Peyer's patch (tissue), 4 donors: Measurements from ENCODE around the gene FARS2. TPM values are rescaled to one million over a fixed set of nuclear protein-coding genes. Genes with fewer than 3 reads are reported as not detected.

Experiments
- DNase-seq, 3 donors: peaks; one replicate each; pipeline ENCODE4 v3.0.0-alpha.2; 2017 to 2019
- H3K27ac ChIP-seq, 4 donors: fragments of 200-600 bp; sonication (generic); one replicate each; pipeline ENCODE4 v1.5.1; 2016 to 2019
- H3K27me3 ChIP-seq, 2 donors: fragments of 200-600 bp; sonication (generic); one replicate each; pipeline ENCODE4 v1.5.1; 2019
- H3K36me3 ChIP-seq, 3 donors: fragments of 200-600 bp; sonication (generic); one replicate each; pipeline ENCODE4 v1.5.1; 2016 to 2019
- H3K4me1 ChIP-seq, 4 donors: fragments of 200-600 bp; sonication (generic); one replicate each; pipeline ENCODE4 v1.5.1; 2016 to 2019
- H3K4me3 ChIP-seq, 4 donors: fragments of 200-600 bp; sonication (generic); 1 replicate in 3 of 4; 2 replicates in 1 of 4; pipeline ENCODE4 v1.5.1; 2016 to 2019; ENCODE audit warnings: mild to moderate bottlenecking in 1 of 4
- H3K9me3 ChIP-seq, 4 donors: fragments of 200-600 bp; sonication (generic); one replicate each; pipeline ENCODE4 v1.5.1; 2016 to 2019; ENCODE audit warnings: mild to moderate bottlenecking in 1 of 4
- POLR2A ChIP-seq, 2 donors: fragments of 450-650 bp; IDR thresholded peaks; one replicate each; pipeline ENCODE4 v1.5.1; 2017; ENCODE audit warnings: antibody characterized with exemption in 2 of 2, mild to moderate bottlenecking in 2 of 2, moderate library complexity in 2 of 2
- total RNA-seq, 4 donors: library from RNA; depleted of rRNA; stranded (reverse); fragments of >200 nt; gene quantifications; one replicate each; pipeline ENCODE4 v1.1.0, GENCODE V29; 2016
- TF ChIP-seq, protein P1 (sequence below), 6 experiments: fragments of 450-650 bp in 4 of 6; fragments of 200-600 bp in 2 of 6; sonication (generic) in 1 of 6; IDR thresholded peaks; one replicate each; pipeline ENCODE4 v1.5.1; 2017 to 2019; ENCODE audit warnings: antibody characterized with exemption in 6 of 6, mild to moderate bottlenecking in 3 of 6, moderate library complexity in 1 of 6

The FARS2 gene
- total RNA-seq, 4 donors from 2014 or later: 9.5 to 42.1 (median 17.1) TPM

- no peaks in the 10 kb centered on the region for H3K27me3 ChIP-seq
- H3K4me3 ChIP-seq: no peak overlapping the region
Observed at GRCh38 chr6:5778906-5779305, 517.6 kb downstream of the FARS2 start.

DNA sequence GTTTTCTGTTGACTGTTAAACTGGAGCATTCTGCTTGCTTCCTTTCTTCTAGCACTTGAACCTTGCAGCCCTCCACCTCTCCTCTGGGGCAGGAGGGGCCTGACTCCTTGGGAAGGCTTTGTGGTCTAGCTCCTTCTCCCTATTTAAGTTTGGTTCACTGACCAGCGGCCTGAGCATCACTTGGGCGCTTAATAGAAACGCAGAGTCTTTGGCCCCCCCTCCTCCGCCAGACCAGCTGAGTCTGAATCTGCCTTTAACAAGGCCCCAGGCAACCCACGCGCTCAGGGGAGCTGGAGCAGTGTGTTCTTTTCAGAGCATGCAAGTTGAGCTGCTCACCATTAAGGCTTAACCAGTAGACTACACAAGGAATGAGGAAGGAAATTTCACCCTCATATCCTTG is 519.7 kb downstream of the FARS2 start:
- DNase-seq: no peak
- no peaks in the 10 kb centered on the region for H3K9me3 ChIP-seq
- no peak overlapping the region for H3K4me3 ChIP-seq
- H3K4me1 ChIP-seq: peaks cover 0 to 8% (median 0%) of the 10 kb centered on the region in 4 donors
- no peaks in the 10 kb centered on the region for H3K27me3 ChIP-seq
- no peaks in the 10 kb centered on the region for H3K36me3 ChIP-seq
- H3K27ac ChIP-seq: no peak overlapping the region
- TF ChIP-seq, protein P1, sequence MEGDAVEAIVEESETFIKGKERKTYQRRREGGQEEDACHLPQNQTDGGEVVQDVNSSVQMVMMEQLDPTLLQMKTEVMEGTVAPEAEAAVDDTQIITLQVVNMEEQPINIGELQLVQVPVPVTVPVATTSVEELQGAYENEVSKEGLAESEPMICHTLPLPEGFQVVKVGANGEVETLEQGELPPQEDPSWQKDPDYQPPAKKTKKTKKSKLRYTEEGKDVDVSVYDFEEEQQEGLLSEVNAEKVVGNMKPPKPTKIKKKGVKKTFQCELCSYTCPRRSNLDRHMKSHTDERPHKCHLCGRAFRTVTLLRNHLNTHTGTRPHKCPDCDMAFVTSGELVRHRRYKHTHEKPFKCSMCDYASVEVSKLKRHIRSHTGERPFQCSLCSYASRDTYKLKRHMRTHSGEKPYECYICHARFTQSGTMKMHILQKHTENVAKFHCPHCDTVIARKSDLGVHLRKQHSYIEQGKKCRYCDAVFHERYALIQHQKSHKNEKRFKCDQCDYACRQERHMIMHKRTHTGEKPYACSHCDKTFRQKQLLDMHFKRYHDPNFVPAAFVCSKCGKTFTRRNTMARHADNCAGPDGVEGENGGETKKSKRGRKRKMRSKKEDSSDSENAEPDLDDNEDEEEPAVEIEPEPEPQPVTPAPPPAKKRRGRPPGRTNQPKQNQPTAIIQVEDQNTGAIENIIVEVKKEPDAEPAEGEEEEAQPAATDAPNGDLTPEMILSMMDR (IDR thresholded peaks at IDR 0.05): no peak
- no peak for TF ChIP-seq POLR2A (IDR thresholded peaks at IDR 0.05)

More at GRCh38 chr6:5778906-5779305, 517.6 kb downstream of the FARS2 start:
- DNase-seq: no peak
- Histone ChIP-seq H3K36me3 (no peaks in the 10 kb centered on the region), H3K9me3 (no peaks in the 10 kb centered on the region), H3K4me1 (peaks cover 0 to 8% (median 0%) of the 10 kb centered on the region in 4 donors), H3K27ac (no peak overlapping the region)
- TF ChIP-seq POLR2A (IDR thresholded peaks at IDR 0.05): no peak
- TF ChIP-seq, protein P1 (IDR thresholded peaks at IDR 0.05): no peak

DNA sequence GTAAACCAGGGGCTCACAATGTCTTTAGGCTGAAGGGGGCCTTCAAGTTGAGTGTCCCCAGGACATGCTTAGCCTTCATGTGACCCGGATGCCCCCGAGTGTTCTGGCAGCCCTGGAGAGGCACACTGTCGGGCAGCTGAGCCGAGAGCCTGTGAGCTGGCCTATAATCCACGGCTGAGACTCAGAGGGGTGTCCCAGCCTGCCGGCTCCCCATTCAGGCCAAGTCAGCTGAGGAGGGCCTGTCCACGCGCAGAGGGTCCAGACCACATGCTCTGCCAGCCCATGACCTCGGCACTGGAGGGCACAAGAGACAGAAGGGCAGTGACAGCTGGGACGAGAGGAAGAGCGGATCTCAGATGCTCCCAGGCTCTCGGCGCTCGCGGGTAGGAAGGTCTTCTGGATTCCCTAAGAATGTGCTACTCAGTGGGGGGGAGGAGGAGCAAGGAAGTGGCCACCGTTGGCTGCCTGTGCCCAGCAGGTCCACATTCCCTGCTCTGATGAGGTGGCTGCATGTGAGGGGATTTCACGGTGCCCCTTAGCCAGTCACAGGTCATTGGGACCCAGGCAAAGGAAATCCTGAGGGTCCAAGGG is 520.7 kb downstream of the FARS2 start:
- TF ChIP-seq, protein P1 (IDR thresholded peaks at IDR 0.05): no peak
- no peak for TF ChIP-seq POLR2A (IDR thresholded peaks at IDR 0.05)
- peaks cover 0 to 8% (median 0%) of the 10 kb centered on the region in 4 donors for H3K4me1 ChIP-seq
- no peak overlapping the region for H3K4me3 ChIP-seq
- peak overlapping the region in 3 of 4 donors; percentile 53 to 92 (median 73) for H3K27ac ChIP-seq
- DNase-seq: no peak
- no peaks in the 10 kb centered on the region for H3K9me3 ChIP-seq
- no peaks in the 10 kb centered on the region for H3K27me3 ChIP-seq
- H3K36me3 ChIP-seq: no peaks in the 10 kb centered on the region

DNA sequence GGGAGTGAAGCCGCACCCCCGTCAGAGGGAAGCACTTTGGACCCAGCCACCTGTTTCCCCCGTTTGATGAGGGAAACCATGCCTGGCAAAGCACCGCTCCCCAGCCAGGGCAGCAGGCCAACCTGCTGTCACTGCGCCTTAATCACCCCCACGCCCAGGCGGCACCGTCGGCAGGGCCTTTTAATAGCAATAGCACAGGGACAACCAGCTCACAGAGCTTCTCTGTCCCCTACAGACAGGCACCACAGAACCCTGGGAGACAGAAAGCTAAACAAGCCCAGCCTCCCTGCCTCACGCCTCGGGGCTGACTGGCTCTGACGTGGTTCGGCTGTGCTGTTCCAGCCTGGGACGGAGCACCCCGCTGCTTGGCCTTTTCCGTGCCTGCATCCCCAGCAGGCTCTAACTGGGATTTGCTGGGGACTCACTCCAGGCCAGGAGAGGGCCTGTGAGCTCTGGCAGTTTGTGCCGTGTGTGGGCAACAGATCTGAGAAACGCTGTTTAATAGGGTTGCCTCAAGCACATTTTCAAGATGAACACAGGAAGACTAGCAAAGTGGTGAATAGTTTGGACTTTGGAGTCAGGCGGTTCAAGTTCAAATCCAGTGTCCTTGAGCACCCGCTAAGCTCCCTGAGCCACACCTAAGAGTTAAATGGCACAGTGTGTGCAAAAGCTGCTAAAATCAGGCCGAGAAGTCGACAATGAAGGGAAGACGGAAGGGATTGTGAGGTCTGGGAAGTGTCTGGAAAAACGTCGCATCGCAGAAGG is 521.7 kb downstream of the FARS2 start:
- no peaks in the 10 kb centered on the region for H3K36me3 ChIP-seq
- peak overlapping the region in 3 of 4 donors; percentile 65 to 92 (median 81) for H3K27ac ChIP-seq
- no peaks in the 10 kb centered on the region for H3K27me3 ChIP-seq
- no peaks in the 10 kb centered on the region for H3K9me3 ChIP-seq
- DNase-seq: peak in 2 of 3 donors; percentile 91 to 96
- no peak overlapping the region for H3K4me3 ChIP-seq
- peaks cover 0 to 8% (median 0%) of the 10 kb centered on the region in 4 donors for H3K4me1 ChIP-seq
- TF ChIP-seq POLR2A (IDR thresholded peaks at IDR 0.05): peak in 1 of 2 donors; percentile 35
- TF ChIP-seq, protein P1 (IDR thresholded peaks at IDR 0.05): no peak

DNA sequence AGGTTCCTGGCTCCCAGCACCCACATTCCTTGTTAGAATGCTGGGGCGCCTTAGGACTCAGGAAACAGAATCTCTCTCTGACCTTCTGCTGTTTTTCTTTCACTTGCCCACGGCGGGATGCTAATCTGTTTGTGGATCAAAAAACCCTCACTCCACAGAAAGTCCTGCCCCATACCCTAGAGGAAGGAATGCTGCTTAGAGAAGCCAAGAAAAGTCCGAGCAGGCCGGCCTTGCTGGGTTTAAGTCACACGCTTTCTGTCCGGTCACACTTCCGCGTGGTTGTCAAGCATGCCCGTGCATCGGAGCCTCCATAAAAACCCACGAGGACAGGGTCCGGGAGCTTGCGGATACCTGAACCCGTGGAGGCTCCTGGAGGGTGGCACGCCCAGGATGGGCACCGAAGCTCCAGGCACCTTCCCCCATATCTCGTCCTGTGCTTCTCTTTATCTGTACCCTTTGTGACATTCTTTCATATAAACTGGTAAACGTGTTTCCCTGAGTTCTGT is 522.3 kb downstream of the FARS2 start:
- no peak for TF ChIP-seq POLR2A (IDR thresholded peaks at IDR 0.05)
- TF ChIP-seq, protein P1 (IDR thresholded peaks at IDR 0.05): peak in 2 of 6 experiments; percentile 21 to 32
- no peak overlapping the region for H3K4me3 ChIP-seq
- H3K27ac ChIP-seq: peak overlapping the region in 3 of 4 donors; percentile 65 to 92 (median 81)
- DNase-seq: no peak
- no peaks in the 10 kb centered on the region for H3K36me3 ChIP-seq
- H3K27me3 ChIP-seq: no peaks in the 10 kb centered on the region
- no peaks in the 10 kb centered on the region for H3K9me3 ChIP-seq
- peaks cover 0 to 8% (median 0%) of the 10 kb centered on the region in 4 donors for H3K4me1 ChIP-seq
